ENCODE measurements around the gene GSAP. TPM values are rescaled to one million over a fixed set of nuclear protein-coding genes. Genes with fewer than 3 reads are reported as not detected.

Gene GSAP
- total RNA-seq, 4 donors from 2014 or later = 6.8 to 11.4 (median 9.3) TPM

DNA sequence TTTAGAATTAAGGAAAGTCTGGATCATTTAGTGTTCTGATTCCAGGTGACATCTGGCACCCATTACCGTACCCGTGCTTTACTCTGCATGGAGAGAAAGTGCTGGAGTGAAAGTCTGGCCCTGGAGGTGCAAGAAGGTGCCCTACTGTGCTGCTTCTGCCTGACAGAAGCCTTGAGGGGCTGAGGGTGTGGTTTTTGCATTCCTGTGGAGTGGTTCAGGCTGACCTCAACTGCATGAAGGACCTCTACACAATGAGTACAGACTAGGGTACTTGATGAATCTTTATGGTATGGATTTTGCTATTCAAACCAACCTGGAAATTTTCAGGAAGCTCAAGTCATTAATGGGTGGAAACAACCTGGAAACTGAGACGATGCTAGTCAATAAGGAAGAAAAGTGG is 45.1 kb upstream of the GSAP start:
- no peak for DNase-seq (ENCODE audit: low spot score in 2 of 2)
- intact Hi-C loops (cut with DNase I; ENCODE audit: low total_unique reads) = no loop called here
- 76 to 77% methylated on average over 3 of the region's 3 CpGs for whole genome bisulfite sequencing, 2 donors

GRCh38 chr7:77460057-77460486 is 43.9 kb upstream of the GSAP start:
- WGBS, 2 donors = 37 to 59% methylated on average over 3 of the region's 3 CpGs
- intact Hi-C loops (cut with DNase I; ENCODE audit: low total_unique reads) = no loop called here
- TF ChIP-seq, protein P1, sequence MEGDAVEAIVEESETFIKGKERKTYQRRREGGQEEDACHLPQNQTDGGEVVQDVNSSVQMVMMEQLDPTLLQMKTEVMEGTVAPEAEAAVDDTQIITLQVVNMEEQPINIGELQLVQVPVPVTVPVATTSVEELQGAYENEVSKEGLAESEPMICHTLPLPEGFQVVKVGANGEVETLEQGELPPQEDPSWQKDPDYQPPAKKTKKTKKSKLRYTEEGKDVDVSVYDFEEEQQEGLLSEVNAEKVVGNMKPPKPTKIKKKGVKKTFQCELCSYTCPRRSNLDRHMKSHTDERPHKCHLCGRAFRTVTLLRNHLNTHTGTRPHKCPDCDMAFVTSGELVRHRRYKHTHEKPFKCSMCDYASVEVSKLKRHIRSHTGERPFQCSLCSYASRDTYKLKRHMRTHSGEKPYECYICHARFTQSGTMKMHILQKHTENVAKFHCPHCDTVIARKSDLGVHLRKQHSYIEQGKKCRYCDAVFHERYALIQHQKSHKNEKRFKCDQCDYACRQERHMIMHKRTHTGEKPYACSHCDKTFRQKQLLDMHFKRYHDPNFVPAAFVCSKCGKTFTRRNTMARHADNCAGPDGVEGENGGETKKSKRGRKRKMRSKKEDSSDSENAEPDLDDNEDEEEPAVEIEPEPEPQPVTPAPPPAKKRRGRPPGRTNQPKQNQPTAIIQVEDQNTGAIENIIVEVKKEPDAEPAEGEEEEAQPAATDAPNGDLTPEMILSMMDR (IDR thresholded peaks at IDR 0.05) = no peak
- no peak for TF ChIP-seq POLR2A (IDR thresholded peaks at IDR 0.05)
- no peak overlapping the region for H3K4me3 ChIP-seq (ENCODE audit: low read depth, poor library complexity, severe bottlenecking)
- DNase-seq (ENCODE audit: low spot score in 2 of 2) = no peak

More for the DNA sequence above, 45.1 kb upstream of the GSAP start:
- no peak overlapping the region for H3K4me3 ChIP-seq (ENCODE audit: low read depth, poor library complexity, severe bottlenecking)
- no peak for TF ChIP-seq POLR2A (IDR thresholded peaks at IDR 0.05)

- 91 to 94% methylated on average over 2 of the region's 2 CpGs for WGBS, 2 donors
- H3K4me3 ChIP-seq (ENCODE audit: low read depth, poor library complexity, severe bottlenecking) = no peak overlapping the region
- DNase-seq (ENCODE audit: low spot score in 2 of 2) = no peak
- TF ChIP-seq, protein P1 (IDR thresholded peaks at IDR 0.05) = no peak
- no peak for TF ChIP-seq POLR2A (IDR thresholded peaks at IDR 0.05)
- intact Hi-C loops (cut with DNase I; ENCODE audit: low total_unique reads) = no loop called here
These were observed 43.2 kb upstream of the GSAP start for GRCh38 chr7:77459311-77459726.

- DNase-seq (ENCODE audit: low spot score in 2 of 2) = no peak
- TF ChIP-seq, protein P1 (IDR thresholded peaks at IDR 0.05) = no peak
- TF ChIP-seq POLR2A (IDR thresholded peaks at IDR 0.05) = no peak
- intact Hi-C loops (cut with DNase I; ENCODE audit: low total_unique reads) = no loop called here
- no peak overlapping the region for H3K4me3 ChIP-seq (ENCODE audit: low read depth, poor library complexity, severe bottlenecking)
- WGBS, 2 donors = 89 to 90% methylated on average over 3 of the region's 3 CpGs
These were observed 42.6 kb upstream of the GSAP start for GRCh38 chr7:77458786-77459185.

GRCh38 chr7:77457779-77458178 is 41.6 kb upstream of the GSAP start:
- no peak for DNase-seq (ENCODE audit: low spot score in 2 of 2)
- 75 to 87% methylated on average over 4 of the region's 4 CpGs for WGBS, 2 donors
- no peak overlapping the region for H3K4me3 ChIP-seq (ENCODE audit: low read depth, poor library complexity, severe bottlenecking)
- TF ChIP-seq, protein P1 (IDR thresholded peaks at IDR 0.05) = no peak
- intact Hi-C loops (cut with DNase I; ENCODE audit: low total_unique reads) = no loop called here

GRCh38 chr7:77456696-77457095 is 40.5 kb upstream of the GSAP start:
- H3K4me3 ChIP-seq (ENCODE audit: low read depth, poor library complexity, severe bottlenecking) = no peak overlapping the region
- TF ChIP-seq, protein P1 (IDR thresholded peaks at IDR 0.05) = no peak
- TF ChIP-seq POLR2A (IDR thresholded peaks at IDR 0.05) = no peak
- 66 to 72% methylated on average over 4 of the region's 4 CpGs for WGBS, 2 donors
- DNase-seq (ENCODE audit: low spot score in 2 of 2) = no peak
- intact Hi-C loops (cut with DNase I; ENCODE audit: low total_unique reads) = no loop called here

All from lower leg skin (tissue), 4 donors.